Neural crest cell (in vitro differentiated cells): ENCODE measurements around the gene PSMC1. TPM values are rescaled to one million over a fixed set of nuclear protein-coding genes. Genes with fewer than 3 reads are reported as not detected.

Source experiments
- DNase-seq: peaks from one replicate; pipeline ENCODE4 v3.0.0; 2021; ENCODE audit warnings: low read depth, mixed read lengths, low spot score
- H3K27ac Mint-ChIP-seq: one replicate; pipeline ENCODE4 v1.8.0; 2021; ENCODE audit warnings: mild to moderate bottlenecking, mixed read lengths; ENCODE audit not compliant: unreplicated experiment
- H3K27me3 Mint-ChIP-seq: 2 replicates; pipeline ENCODE4 v1.8.0; 2021; ENCODE audit warnings: low read depth, mild to moderate bottlenecking, mixed read lengths
- H3K36me3 Mint-ChIP-seq: 2 replicates; pipeline ENCODE4 v1.8.0; 2021; ENCODE audit warnings: low read depth, mild to moderate bottlenecking, mixed read lengths
- H3K4me1 Mint-ChIP-seq: 2 replicates; pipeline ENCODE4 v1.8.0; 2021; ENCODE audit warnings: mixed read lengths
- H3K4me3 Mint-ChIP-seq: one replicate; pipeline ENCODE4 v1.8.0; 2021; ENCODE audit warnings: mild to moderate bottlenecking, mixed read lengths
- H3K9me3 Mint-ChIP-seq: 2 replicates; pipeline ENCODE4 v1.8.0; 2021; ENCODE audit warnings: mixed read lengths
- CTCF ChIP-seq: fragments of 200-600 bp; sonication (generic); conservative IDR thresholded peaks from 2 replicates; pipeline ENCODE4 v1.5.0; 2021; ENCODE audit warnings: antibody characterized with exemption, mild to moderate bottlenecking
- total RNA-seq: library from RNA; stranded (reverse); gene quantifications from 2 replicates; pipeline ENCODE4 v1.2.1, GENCODE V29; 2021

The PSMC1 gene
- total RNA-seq, 1 donor from 2014 or later: 114 TPM

DNA sequence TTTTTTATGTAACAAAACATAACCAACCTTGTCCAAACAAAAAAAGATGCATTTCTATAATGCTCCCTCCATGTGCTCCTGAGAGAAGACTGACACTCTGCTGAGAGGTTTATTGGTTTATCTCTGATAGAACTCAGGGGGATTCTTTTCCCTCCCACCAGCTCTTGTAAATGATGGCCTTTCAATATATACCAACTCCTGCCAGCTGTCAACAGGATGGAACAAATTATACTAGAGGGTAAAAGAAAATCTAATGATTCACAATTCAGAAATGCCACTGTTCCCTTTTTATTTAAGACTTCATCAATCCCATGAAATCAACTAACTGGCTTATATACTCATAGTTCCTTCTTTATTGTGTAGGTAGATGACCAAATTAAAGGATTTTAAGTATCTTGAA lies 25.4 kb downstream of the PSMC1 start:
- Mint-ChIP-seq H3K4me3 (no peak overlapping the region), H3K27me3 (no peaks in the 10 kb centered on the region), H3K4me1 (no peaks in the 10 kb centered on the region), H3K27ac (no peak overlapping the region), H3K36me3 (no peaks in the 10 kb centered on the region), H3K9me3 (no peaks in the 10 kb centered on the region)
- no peak for DNase-seq
- no peak for TF ChIP-seq CTCF

- H3K4me3 Mint-ChIP-seq: no peak overlapping the region
- no peak for TF ChIP-seq CTCF
- no peak for DNase-seq
Observed at GRCh38 chr14:90287791-90288190, 31.4 kb downstream of the PSMC1 start.

GRCh38 chr14:90288651-90289355 lies 32.5 kb downstream of the PSMC1 start:
- TF ChIP-seq CTCF: no peak
- H3K4me1 Mint-ChIP-seq: no peaks in the 10 kb centered on the region
- H3K27me3 Mint-ChIP-seq: no peaks in the 10 kb centered on the region
- H3K4me3 Mint-ChIP-seq: no peak overlapping the region
- no peak overlapping the region for H3K27ac Mint-ChIP-seq
- H3K9me3 Mint-ChIP-seq: no peaks in the 10 kb centered on the region
- DNase-seq: no peak
- H3K36me3 Mint-ChIP-seq: no peaks in the 10 kb centered on the region

More at GRCh38 chr14:90287791-90288190, 31.4 kb downstream of the PSMC1 start:
- Mint-ChIP-seq H3K27me3 (no peaks in the 10 kb centered on the region), H3K9me3 (no peaks in the 10 kb centered on the region), H3K27ac (peak overlapping the region; percentile 81), H3K4me1 (no peaks in the 10 kb centered on the region), H3K36me3 (no peaks in the 10 kb centered on the region)

DNA sequence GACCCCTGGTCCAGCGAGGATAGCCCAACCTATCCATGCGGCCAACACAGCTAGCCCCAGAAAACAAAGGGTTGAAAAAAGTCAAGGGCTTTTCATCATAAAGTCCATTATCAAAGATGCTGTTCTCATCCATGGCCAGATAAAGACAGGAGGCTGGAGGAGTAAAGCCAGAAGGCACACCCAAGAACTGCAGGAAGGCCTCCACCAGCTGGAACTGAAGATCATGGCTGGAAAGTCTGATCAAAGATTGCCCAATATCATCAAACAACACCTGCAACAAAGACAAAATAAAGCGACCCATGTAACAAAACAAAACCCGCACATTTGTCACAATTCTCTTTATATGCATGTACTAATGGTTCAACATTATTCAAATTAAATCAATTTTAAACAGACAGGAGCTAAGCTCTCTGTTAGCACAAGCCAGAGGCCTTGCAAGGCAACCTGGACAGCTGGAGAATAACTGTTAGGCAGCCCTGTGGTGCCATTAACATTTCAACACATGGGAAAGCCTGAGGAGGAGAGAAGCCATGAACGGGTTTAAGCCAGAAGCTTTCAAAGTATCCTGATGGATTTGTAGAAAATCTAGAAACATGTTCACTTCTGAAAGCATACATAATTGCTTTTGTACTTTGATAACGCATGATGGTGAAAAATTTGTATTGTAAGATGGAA lies 34.1 kb downstream of the PSMC1 start:
- no peak for DNase-seq
- Mint-ChIP-seq H3K27ac (no peak overlapping the region), H3K4me1 (no peaks in the 10 kb centered on the region), H3K36me3 (peaks cover 6% of the 10 kb centered on the region), H3K9me3 (no peaks in the 10 kb centered on the region), H3K27me3 (no peaks in the 10 kb centered on the region), H3K4me3 (no peak overlapping the region)
- no peak for TF ChIP-seq CTCF

GRCh38 chr14:90291699-90292098 lies 35.3 kb downstream of the PSMC1 start:
- no peak for DNase-seq
- Mint-ChIP-seq H3K36me3 (peaks cover 6% of the 10 kb centered on the region), H3K4me1 (no peaks in the 10 kb centered on the region), H3K4me3 (no peak overlapping the region), H3K27ac (no peak overlapping the region), H3K27me3 (no peaks in the 10 kb centered on the region), H3K9me3 (no peaks in the 10 kb centered on the region)
- TF ChIP-seq CTCF: no peak
